PFSK-1 (cell line): ENCODE results near the gene TATDN3.

Experiments
- FOXP2 ChIP-seq: optimal IDR thresholded peaks from 2 replicates; pipeline ENCODE3; 2011; ENCODE audit warnings: borderline replicate concordance, control low read depth, inconsistent platforms; ENCODE audit not compliant: insufficient read depth; ENCODE audit errors: extremely low read length, extremely low read depth
- POLR2AphosphoS5 ChIP-seq: IDR thresholded peaks from 2 replicates; pipeline ENCODE4 v1.6.1; 2012; ENCODE audit warnings: low read depth, mild to moderate bottlenecking, control low read depth, low read length, moderate library complexity
- REST ChIP-seq, 2 experiments: IDR thresholded peaks; 2 replicates each; pipeline versions ENCODE4 v1.6.1 to v1.8.0; 2011 to 2012; ENCODE audit warnings: low read depth in 2 of 2, low read length in 2 of 2, control low read depth in 1 of 2, inconsistent platforms in 1 of 2, mild to moderate bottlenecking in 1 of 2, moderate library complexity in 1 of 2; ENCODE audit not compliant: insufficient read depth in 1 of 2
- SIN3A ChIP-seq: IDR thresholded peaks from 2 replicates; pipeline ENCODE4 v1.6.1; 2012; ENCODE audit warnings: mild to moderate bottlenecking, low read length, moderate library complexity, borderline replicate concordance; ENCODE audit not compliant: insufficient read depth
- TAF1 ChIP-seq: IDR thresholded peaks from 2 replicates; pipeline ENCODE4 v1.6.1; 2012; ENCODE audit warnings: low read length, control low read depth, borderline replicate concordance; ENCODE audit not compliant: insufficient read depth

TATDN3 gene

GRCh38 chr1:212864201-212864600 lies 72.5 kb downstream of the TATDN3 start:
- TF ChIP-seq POLR2AphosphoS5 (no peak), FOXP2 (no peak), TAF1 (no peak), SIN3A (no peak), REST (IDR thresholded peaks at IDR 0.05; ENCODE audit: insufficient read depth in 1 of 2, low read depth in 2 of 2, low read length in 2 of 2) (no peak)
